ENCODE results near the gene EDIL3.

DNA sequence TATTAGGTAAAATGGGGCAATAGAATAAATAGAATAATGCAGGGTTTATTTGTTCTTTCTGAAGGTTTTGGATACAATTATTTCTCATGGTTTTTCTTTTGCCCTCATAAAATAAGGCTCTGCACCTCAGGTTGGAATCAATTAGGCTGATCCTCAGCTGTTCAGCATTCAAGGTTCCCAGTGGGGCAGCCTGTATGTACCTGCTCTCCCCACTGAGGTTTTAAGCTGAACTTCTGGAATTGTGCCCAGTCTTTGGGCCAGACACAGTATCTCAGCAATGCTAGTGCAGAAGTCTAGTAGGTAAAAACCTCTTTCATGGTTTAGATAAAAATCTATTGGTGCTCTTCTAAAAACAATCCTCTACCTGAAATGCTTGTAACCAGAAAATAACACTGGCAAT lies 98.0 kb downstream of the EDIL3 start:
- TF ChIP-seq, protein P1, sequence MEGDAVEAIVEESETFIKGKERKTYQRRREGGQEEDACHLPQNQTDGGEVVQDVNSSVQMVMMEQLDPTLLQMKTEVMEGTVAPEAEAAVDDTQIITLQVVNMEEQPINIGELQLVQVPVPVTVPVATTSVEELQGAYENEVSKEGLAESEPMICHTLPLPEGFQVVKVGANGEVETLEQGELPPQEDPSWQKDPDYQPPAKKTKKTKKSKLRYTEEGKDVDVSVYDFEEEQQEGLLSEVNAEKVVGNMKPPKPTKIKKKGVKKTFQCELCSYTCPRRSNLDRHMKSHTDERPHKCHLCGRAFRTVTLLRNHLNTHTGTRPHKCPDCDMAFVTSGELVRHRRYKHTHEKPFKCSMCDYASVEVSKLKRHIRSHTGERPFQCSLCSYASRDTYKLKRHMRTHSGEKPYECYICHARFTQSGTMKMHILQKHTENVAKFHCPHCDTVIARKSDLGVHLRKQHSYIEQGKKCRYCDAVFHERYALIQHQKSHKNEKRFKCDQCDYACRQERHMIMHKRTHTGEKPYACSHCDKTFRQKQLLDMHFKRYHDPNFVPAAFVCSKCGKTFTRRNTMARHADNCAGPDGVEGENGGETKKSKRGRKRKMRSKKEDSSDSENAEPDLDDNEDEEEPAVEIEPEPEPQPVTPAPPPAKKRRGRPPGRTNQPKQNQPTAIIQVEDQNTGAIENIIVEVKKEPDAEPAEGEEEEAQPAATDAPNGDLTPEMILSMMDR (IDR thresholded peaks at IDR 0.05): no peak
- TF ChIP-seq POLR2A (IDR thresholded peaks at IDR 0.05) (no peak), POLR2AphosphoS5 (IDR thresholded peaks at IDR 0.05) (no peak)

All from breast epithelium (tissue), 3 donors.